Activated T-helper 17 cell treated with anti-CD3 and anti-CD28 coated beads, Interleukin-2, amount 50 U/mL, for 72 hours (primary cell): Measurements from ENCODE around the gene TACR3. TPM values are rescaled to one million over a fixed set of nuclear protein-coding genes. Genes with fewer than 3 reads are reported as not detected.
"Not testable (repeated sequence)": the region's sequence is repeated elsewhere in the genome, so short reads cannot be mapped to it uniquely, and the experiment has no call there.

Experiments used
- ATAC-seq: fragments of 150-1000 bp; cut with Tn5 transposase; replicated peaks from 2 replicates; pipeline ENCODE4 v1.10.0; 2021; ENCODE audit warnings: mild to moderate bottlenecking, moderate library complexity
- H3K27ac Mint-ChIP-seq: one replicate; pipeline ENCODE4 v1.8.0; 2022; ENCODE audit warnings: mixed read lengths
- H3K27me3 Mint-ChIP-seq: one replicate; pipeline ENCODE4 v1.8.0; 2022; ENCODE audit warnings: mixed read lengths
- H3K36me3 Mint-ChIP-seq: one replicate; pipeline ENCODE4 v1.8.0; 2022; ENCODE audit warnings: low read depth, mild to moderate bottlenecking, mixed read lengths
- H3K4me1 Mint-ChIP-seq: one replicate; pipeline ENCODE4 v1.8.0; 2022; ENCODE audit warnings: mixed read lengths
- H3K4me3 Mint-ChIP-seq: one replicate; pipeline ENCODE4 v1.8.0; 2022; ENCODE audit warnings: mild to moderate bottlenecking, mixed read lengths
- H3K9me3 Mint-ChIP-seq: one replicate; pipeline ENCODE4 v1.8.0; 2022; ENCODE audit warnings: mixed read lengths
- total RNA-seq, 2 donors: library from RNA; stranded (reverse); gene quantifications; one replicate each; pipeline ENCODE4 v1.2.3, GENCODE V29; 2022

The TACR3 gene
- total RNA-seq, 2 donors from 2014 or later = not detected

DNA sequence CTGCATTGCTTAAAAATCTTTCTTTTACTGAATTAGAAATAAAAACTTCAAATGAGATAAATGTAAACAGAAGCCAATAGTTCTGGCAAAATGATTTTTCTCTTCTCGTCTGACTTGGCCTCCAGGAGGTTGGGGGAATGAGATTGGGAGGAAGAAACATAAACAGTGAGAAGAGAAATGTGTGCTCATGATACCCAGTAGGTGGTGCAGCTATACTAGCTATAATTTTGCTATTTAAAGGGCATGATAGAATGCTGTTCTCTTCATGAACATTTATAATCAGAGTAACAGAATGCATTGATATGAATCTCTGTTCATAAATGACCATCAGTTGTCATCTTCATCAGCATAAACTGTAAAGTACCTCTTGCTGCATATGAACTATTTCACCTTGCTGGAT lies 85.5 kb downstream of the TACR3 start:
- Mint-ChIP-seq H3K9me3 (peaks cover 7% of the 10 kb centered on the region), H3K27me3 (no peaks in the 10 kb centered on the region), H3K4me3 (no peak overlapping the region), H3K36me3 (no peaks in the 10 kb centered on the region), H3K4me1 (no peaks in the 10 kb centered on the region), H3K27ac (no peak overlapping the region)
- no peak for ATAC-seq

DNA sequence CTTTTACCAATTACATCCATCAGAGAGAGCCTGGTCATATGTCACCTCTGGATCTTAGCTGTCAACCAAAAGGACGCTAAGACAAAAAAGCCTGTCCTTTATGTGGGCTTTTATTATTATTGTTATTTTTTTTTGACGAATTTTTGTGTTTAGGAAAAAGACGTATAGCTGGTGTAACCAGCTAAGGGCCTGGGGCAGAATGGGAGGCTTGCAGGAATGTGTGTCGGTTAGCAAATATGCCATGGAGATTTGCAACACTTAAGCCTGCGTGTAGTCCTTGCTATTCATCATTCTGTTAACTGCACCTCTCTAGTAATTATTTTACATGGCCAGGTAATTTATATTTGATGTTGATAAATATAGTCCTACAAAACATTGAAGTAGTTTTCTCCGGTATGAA lies 93.5 kb downstream of the TACR3 start:
- no peak overlapping the region for H3K4me3 Mint-ChIP-seq
- no peak for ATAC-seq
- peaks cover under 1% of the 10 kb centered on the region for H3K9me3 Mint-ChIP-seq
- no peak overlapping the region for H3K27ac Mint-ChIP-seq
- H3K4me1 Mint-ChIP-seq = no peaks in the 10 kb centered on the region
- H3K36me3 Mint-ChIP-seq = no peaks in the 10 kb centered on the region
- no peaks in the 10 kb centered on the region for H3K27me3 Mint-ChIP-seq

DNA sequence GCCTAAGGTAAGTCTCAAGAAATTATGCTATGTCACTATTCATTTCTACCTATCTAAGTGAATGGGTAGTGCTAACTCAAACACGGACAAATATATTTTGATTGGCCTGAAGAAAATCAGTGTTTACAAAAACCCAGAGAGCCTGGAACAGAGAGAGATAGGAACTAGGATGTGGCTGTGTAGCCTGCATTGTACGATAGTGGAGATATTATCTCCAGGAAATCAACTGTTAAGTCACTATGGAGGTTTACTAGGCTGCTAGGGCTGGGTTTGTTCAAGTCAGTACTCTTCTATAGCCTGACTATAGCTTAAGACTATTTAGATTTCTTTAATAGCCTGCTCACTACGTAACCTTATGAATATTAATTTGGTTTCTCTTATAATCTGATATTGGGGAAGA lies 127.9 kb downstream of the TACR3 start:
- no peak for ATAC-seq
- H3K4me3 Mint-ChIP-seq = no peak overlapping the region
- H3K4me1 Mint-ChIP-seq = no peaks in the 10 kb centered on the region
- no peaks in the 10 kb centered on the region for H3K27me3 Mint-ChIP-seq
- no peaks in the 10 kb centered on the region for H3K9me3 Mint-ChIP-seq
- H3K36me3 Mint-ChIP-seq = no peaks in the 10 kb centered on the region
- H3K27ac Mint-ChIP-seq = no peak overlapping the region

DNA sequence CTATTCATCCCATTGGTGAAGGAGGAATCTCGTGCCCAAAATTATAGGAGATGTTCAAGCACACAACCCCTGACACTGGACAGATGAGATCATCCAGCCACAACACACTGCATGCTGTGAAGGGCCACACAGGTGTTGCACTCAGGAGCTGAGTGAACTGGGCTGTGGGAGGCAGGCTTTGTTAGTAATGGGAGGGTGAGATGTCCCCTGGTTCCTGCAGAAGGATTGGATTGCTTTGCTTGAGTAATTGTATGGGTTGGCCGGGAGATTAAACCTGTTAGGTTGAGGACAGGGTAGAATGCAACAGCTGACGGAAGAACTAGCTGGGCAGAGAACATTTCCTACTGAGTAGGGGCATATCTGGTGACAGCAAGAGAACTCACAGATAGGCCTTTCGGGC lies 152.2 kb downstream of the TACR3 start:
- Mint-ChIP-seq H3K36me3 (no peaks in the 10 kb centered on the region), H3K4me1 (no peaks in the 10 kb centered on the region), H3K4me3 (no peak overlapping the region), H3K9me3 (no peaks in the 10 kb centered on the region), H3K27ac (no peak overlapping the region), H3K27me3 (no peaks in the 10 kb centered on the region)
- ATAC-seq = no peak

DNA sequence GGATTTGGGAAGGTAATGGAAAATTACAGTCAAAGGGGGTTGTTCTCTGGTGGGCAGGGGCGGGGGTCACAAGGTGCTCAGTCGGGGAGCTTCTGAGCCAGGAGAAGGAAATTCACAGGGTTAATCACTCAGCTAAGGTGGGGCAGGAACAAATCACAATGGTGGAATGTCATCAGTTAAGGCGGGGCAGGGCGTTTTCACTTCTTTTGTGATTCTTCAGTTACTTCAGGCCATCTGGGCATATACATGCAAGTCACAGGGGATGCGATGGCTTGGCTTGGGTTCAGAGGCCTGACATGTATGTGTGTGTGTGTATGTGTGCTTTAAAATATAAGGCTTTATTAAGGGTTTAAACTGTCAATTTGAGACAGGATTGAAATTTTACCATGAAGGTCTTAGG lies 160.6 kb downstream of the TACR3 start:
- not testable (repeated sequence) for H3K27me3 Mint-ChIP-seq, H3K36me3 Mint-ChIP-seq, H3K9me3 Mint-ChIP-seq, H3K4me1 Mint-ChIP-seq, H3K27ac Mint-ChIP-seq, H3K4me3 Mint-ChIP-seq, ATAC-seq
